GM12801 (cell line): Measurements from ENCODE around the gene CNNM4.

Source experiments
- CTCF ChIP-seq: IDR thresholded peaks from one replicate; pipeline ENCODE4 v1.5.1; 2011; ENCODE audit warnings: control low read depth; ENCODE audit not compliant: insufficient read length; ENCODE audit errors: extremely low read depth

Gene CNNM4

GRCh38 chr2:96798733-96799622 lies 38.3 kb downstream of the CNNM4 start:
- no peak for TF ChIP-seq CTCF

DNA sequence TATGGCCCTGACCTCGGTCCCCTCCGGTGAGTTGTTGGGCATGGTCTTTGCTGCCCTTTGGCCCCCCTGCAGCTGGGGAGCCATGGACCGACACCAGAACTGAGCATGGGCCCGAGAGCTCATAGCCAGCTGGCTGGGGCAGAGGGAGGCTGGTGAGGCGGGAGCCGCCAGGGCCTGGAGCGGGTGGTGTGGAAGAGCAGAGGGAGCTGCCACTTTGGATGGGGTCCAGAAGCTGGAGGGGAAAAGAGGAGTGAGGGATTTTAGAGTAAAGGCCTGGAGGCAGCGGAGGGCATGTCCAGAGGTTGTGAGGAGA lies 38.9 kb downstream of the CNNM4 start:
- no peak for TF ChIP-seq CTCF

GRCh38 chr2:96800061-96801004 lies 39.6 kb downstream of the CNNM4 start:
- no peak for TF ChIP-seq CTCF

GRCh38 chr2:96801005-96801785 lies 40.5 kb downstream of the CNNM4 start:
- no peak for TF ChIP-seq CTCF

DNA sequence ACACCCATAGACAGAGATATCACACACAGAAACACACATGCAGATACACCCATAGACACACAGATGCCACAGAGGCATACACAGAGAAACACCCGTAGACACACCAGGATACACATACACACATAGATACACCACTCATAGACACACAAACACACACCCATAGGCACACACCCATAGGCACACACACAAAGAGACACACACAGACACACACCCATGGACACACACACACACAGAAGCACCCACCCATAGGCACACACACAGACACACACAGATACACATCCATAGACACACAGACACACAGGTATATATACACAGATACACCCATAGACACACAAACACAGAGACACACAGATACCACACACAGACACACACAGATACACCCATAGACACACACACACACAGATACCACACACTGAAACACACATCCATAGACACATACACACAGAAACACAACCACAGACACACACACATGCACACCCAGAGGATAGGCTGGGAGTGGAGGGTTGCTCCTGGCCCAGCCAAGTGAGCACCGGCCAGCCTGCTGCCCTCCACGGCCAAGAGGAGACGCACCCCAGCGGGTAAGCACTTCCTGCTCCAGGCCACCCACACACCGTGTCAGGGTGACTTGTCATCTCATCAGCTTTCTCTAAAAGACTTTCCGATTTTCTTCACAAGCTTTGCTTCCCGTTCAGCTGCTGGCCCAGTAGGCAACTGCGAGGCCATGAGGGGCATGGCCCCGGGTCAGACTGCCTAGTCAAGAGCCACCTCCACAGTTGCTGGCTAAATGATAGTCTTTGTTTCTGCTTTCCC lies 41.3 kb downstream of the CNNM4 start:
- no peak for TF ChIP-seq CTCF

- no peak for TF ChIP-seq CTCF
Measured at GRCh38 chr2:96802721-96803120, 42.0 kb downstream of the CNNM4 start.
